ENCODE measurements around the gene DNAJC13. TPM values are rescaled to one million over a fixed set of nuclear protein-coding genes. Genes with fewer than 3 reads are reported as not detected.

DNAJC13 gene
- total RNA-seq, 1 experiment from 2014 or later, result 28.5 TPM

- no peak for TF ChIP-seq ZNF425 (CRISPR knock-in tag; conservative IDR thresholded peaks at IDR 0.05)
- no peak for TF ChIP-seq ATF1 (CRISPR knock-in tag; IDR thresholded peaks at IDR 0.05)
- no peak for TF ChIP-seq RORB (CRISPR knock-in tag; IDR thresholded peaks at IDR 0.05)
- TF ChIP-seq ELF4 (CRISPR knock-in tag; IDR thresholded peaks at IDR 0.05; ENCODE audit: low read depth), result no peak
Observed at GRCh38 chr3:132443421-132443820, 26.1 kb downstream of the DNAJC13 start (continued).

GRCh38 chr3:132444383-132444782, 27.1 kb downstream of the DNAJC13 start:
- CTCF ChIA-PET, result no interaction called here
- H3K9me3 Mint-ChIP-seq, result peaks cover 5% of the 10 kb centered on the region
- H3K27ac Mint-ChIP-seq, result no peak overlapping the region
- peaks cover 8% of the 10 kb centered on the region for H3K36me3 Mint-ChIP-seq
- ATAC-seq, result no peak
- no peak for DNase-seq (ENCODE audit: low spot score)
- H3K27me3 Mint-ChIP-seq (ENCODE audit: low read depth), result no peaks in the 10 kb centered on the region
- H3K4me1 Mint-ChIP-seq, result peaks cover 7% of the 10 kb centered on the region
- H3K4me3 Mint-ChIP-seq, result no peak overlapping the region
- POLR2A ChIA-PET, result no interaction called here
- TF ChIP-seq MLX (CRISPR knock-in tag; IDR thresholded peaks at IDR 0.05) (no peak), TP53 (CRISPR knock-in tag; IDR thresholded peaks at IDR 0.05) (no peak), JAZF1 (CRISPR knock-in tag; IDR thresholded peaks at IDR 0.05) (no peak), ZNF232 (CRISPR knock-in tag; IDR thresholded peaks at IDR 0.05) (no peak), USF1 (CRISPR knock-in tag; IDR thresholded peaks at IDR 0.05) (no peak), IRF2 (CRISPR knock-in tag; IDR thresholded peaks at IDR 0.05; ENCODE audit: borderline replicate concordance, low read depth) (no peak), EMX1 (CRISPR knock-in tag; IDR thresholded peaks at IDR 0.05) (no peak), TCF7 (CRISPR knock-in tag; IDR thresholded peaks at IDR 0.05; ENCODE audit: low read depth) (no peak), USF2 (CRISPR knock-in tag; IDR thresholded peaks at IDR 0.05) (no peak), PRDM15 (CRISPR knock-in tag; IDR thresholded peaks at IDR 0.05) (no peak), AFF4 (CRISPR knock-in tag; IDR thresholded peaks at IDR 0.05; ENCODE audit: borderline replicate concordance) (no peak), ZSCAN18 (CRISPR knock-in tag; IDR thresholded peaks at IDR 0.05) (no peak), HMGA2 (CRISPR knock-in tag; IDR thresholded peaks at IDR 0.05) (no peak), ZNF219 (CRISPR knock-in tag; IDR thresholded peaks at IDR 0.05; ENCODE audit: borderline replicate concordance) (no peak), E2F5 (CRISPR knock-in tag; IDR thresholded peaks at IDR 0.05) (no peak)
